Glutamatergic neuron (in vitro differentiated cells): ENCODE data around the gene CELF1. TPM values are rescaled to one million over a fixed set of nuclear protein-coding genes. Genes with fewer than 3 reads are reported as not detected.

Experiments used
- DNase-seq: peaks from one replicate; pipeline ENCODE4 v3.0.0; 2022
- H3K27ac Mint-ChIP-seq: one replicate; pipeline ENCODE4 v1.8.0; 2020; ENCODE audit warnings: mild to moderate bottlenecking, mixed read lengths, inconsistent platforms; ENCODE audit not compliant: unreplicated experiment
- H3K27me3 Mint-ChIP-seq: one replicate; pipeline ENCODE4 v1.8.0; 2020; ENCODE audit warnings: mild to moderate bottlenecking, moderate library complexity, mixed read lengths, inconsistent platforms; ENCODE audit not compliant: unreplicated experiment
- H3K36me3 Mint-ChIP-seq: one replicate; pipeline ENCODE4 v1.8.0; 2020; ENCODE audit warnings: mild to moderate bottlenecking, mixed read lengths, inconsistent platforms; ENCODE audit not compliant: unreplicated experiment
- H3K4me1 Mint-ChIP-seq: one replicate; pipeline ENCODE4 v1.8.0; 2020; ENCODE audit warnings: mild to moderate bottlenecking, low read depth, mixed read lengths, inconsistent platforms; ENCODE audit not compliant: unreplicated experiment
- H3K4me3 Mint-ChIP-seq: one replicate; pipeline ENCODE4 v1.8.0; 2020; ENCODE audit warnings: mild to moderate bottlenecking, mixed read lengths, inconsistent platforms; ENCODE audit not compliant: unreplicated experiment
- H3K9me3 Mint-ChIP-seq: one replicate; pipeline ENCODE4 v1.8.0; 2020; ENCODE audit warnings: mild to moderate bottlenecking, moderate library complexity, mixed read lengths, inconsistent platforms; ENCODE audit not compliant: unreplicated experiment
- CTCF ChIP-seq: fragments of 200-600 bp; sonication (generic); IDR thresholded peaks from one replicate; pipeline ENCODE4 v1.5.0; 2021; ENCODE audit not compliant: partially characterized antibody, unreplicated experiment
- total RNA-seq: library from RNA; stranded (reverse); fragmentation: NEBNext Ultra II Directional; extraction: Animal tissue kit (Norgen Biotek cat#: 25700); gene quantifications from one replicate; pipeline ENCODE4 v1.2.1, GENCODE V29; 2021; ENCODE audit not compliant: unreplicated experiment

The CELF1 gene
- total RNA-seq, 1 donor from 2014 or later, result 261 TPM

DNA sequence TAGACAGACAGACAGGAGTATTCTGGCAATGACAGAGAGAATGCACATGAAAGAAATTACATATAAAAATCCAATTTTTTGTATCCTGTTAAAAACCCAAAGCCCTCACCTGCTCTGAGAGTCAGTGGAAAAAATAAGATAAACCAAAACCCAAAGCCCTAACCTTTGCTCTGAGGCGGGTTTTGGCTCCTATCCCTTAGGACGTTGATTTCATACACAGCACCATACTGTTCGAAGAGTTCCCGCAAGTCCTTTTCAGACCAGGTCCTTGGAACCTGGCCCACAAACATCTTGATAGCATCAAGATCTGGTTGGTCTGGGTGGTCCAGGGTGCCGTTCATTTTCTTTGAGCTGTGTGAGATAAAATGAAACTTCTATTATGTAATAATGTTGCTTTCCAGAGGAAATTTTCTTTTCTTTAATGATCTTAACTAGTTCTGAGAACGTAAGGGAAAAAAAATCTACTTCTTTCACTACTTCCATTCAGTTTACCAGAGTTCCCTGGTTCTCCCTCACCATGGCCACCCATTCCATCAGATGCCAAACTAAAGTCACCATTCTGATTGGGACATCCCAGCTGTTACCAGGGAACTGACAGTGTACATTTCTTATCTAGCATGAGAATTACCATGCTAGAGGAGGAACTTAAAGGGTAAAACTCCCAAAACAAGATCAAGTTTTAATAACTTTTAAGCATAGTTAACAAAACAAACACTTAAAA lies 64.1 kb downstream of the CELF1 start:
- H3K9me3 Mint-ChIP-seq, result peaks cover 4% of the 10 kb centered on the region
- no peak for DNase-seq
- H3K4me1 Mint-ChIP-seq, result peaks cover 20% of the 10 kb centered on the region
- H3K27me3 Mint-ChIP-seq, result no peaks in the 10 kb centered on the region
- H3K36me3 Mint-ChIP-seq, result no peaks in the 10 kb centered on the region
- H3K27ac Mint-ChIP-seq, result no peak overlapping the region
- no peak overlapping the region for H3K4me3 Mint-ChIP-seq
- no peak for TF ChIP-seq CTCF

DNA sequence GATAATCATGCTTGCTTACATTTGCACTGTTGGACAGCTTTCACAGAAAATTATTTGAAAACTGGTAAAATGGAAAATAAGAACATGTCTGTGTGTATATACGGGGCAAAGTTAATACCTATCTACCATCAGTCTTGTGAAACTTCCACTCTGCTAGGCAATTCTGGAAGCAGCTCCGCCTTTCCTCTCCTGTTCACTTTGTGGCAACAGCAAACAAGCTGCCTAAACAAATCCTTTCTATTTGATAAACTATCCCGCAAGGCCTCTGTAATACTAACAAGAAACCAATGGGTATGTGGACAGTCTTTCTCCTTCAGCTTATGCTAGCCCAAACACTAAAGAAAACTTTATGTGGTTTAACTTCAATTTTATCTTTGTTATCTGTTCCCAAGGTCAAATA lies 64.8 kb downstream of the CELF1 start:
- Mint-ChIP-seq H3K27ac (peak overlapping the region; percentile 40), H3K4me3 (peak overlapping the region; percentile 10), H3K36me3 (no peaks in the 10 kb centered on the region), H3K4me1 (peaks cover 16% of the 10 kb centered on the region), H3K27me3 (no peaks in the 10 kb centered on the region), H3K9me3 (peaks cover 6% of the 10 kb centered on the region)
- DNase-seq, result no peak
- no peak for TF ChIP-seq CTCF

GRCh38 chr11:47487421-47487820 lies 65.5 kb downstream of the CELF1 start:
- H3K36me3 Mint-ChIP-seq, result no peaks in the 10 kb centered on the region
- H3K9me3 Mint-ChIP-seq, result peaks cover 6% of the 10 kb centered on the region
- DNase-seq, result no peak
- peaks cover 16% of the 10 kb centered on the region for H3K4me1 Mint-ChIP-seq
- TF ChIP-seq CTCF, result no peak
- no peaks in the 10 kb centered on the region for H3K27me3 Mint-ChIP-seq
- peak overlapping the region; percentile 63 for H3K27ac Mint-ChIP-seq
- H3K4me3 Mint-ChIP-seq, result no peak overlapping the region

DNA sequence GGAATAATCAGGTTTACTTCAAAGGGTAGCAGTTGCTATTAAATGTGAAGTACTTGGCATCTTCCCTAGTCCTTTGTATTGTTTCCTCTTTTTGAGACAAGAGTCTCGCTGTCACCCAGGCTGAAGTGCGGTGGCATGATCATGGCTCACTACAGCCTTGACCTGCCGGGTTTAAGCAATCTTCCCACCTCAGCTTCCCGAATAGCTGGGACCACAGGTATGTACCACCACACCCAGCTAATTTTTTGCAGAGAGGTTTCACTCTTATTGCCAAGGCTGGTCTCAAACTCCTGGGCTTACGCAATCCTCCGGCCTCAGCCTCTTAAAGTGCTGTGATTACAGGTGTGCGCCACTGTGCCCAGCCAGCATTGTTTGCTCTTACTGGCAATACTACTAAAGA lies 67.8 kb downstream of the CELF1 start:
- Mint-ChIP-seq H3K4me1 (peaks cover 16% of the 10 kb centered on the region), H3K9me3 (peaks cover 8% of the 10 kb centered on the region), H3K36me3 (peaks cover 3% of the 10 kb centered on the region), H3K4me3 (no peak overlapping the region), H3K27ac (no peak overlapping the region), H3K27me3 (no peaks in the 10 kb centered on the region)
- DNase-seq, result no peak
- no peak for TF ChIP-seq CTCF

DNA sequence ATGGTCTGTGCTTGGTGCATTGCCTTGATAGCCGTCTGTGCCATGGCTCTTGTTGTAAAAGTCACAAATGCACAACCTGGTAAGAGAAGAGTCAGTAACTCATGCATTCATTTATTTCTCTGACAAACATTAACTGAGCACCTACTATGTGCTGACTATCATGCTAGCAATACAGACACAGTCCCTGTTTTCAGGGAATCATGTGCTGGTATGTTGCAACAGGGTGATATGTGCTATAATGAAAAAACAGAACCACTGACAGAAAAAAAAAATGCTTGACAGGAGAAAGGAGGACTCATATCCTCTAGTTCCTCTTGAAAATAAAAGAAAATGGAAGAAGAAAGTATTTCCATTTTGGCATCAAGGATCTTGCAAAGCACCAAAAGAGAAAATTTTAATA lies 69.5 kb downstream of the CELF1 start:
- no peak for DNase-seq
- no peak for TF ChIP-seq CTCF
- H3K36me3 Mint-ChIP-seq, result peaks cover 3% of the 10 kb centered on the region
- H3K4me3 Mint-ChIP-seq, result no peak overlapping the region
- H3K9me3 Mint-ChIP-seq, result peaks cover 12% of the 10 kb centered on the region
- peaks cover 16% of the 10 kb centered on the region for H3K4me1 Mint-ChIP-seq
- H3K27me3 Mint-ChIP-seq, result no peaks in the 10 kb centered on the region
- H3K27ac Mint-ChIP-seq, result no peak overlapping the region
